ENCODE data around the gene GGACT.

Gene GGACT

GRCh38 chr13:100513171-100513570, 75.4 kb downstream of the GGACT start:
- DNase-seq (ENCODE audit: low spot score), result no peak

- no peak for DNase-seq (ENCODE audit: low spot score)
Measured at GRCh38 chr13:100512422-100512821, 76.2 kb downstream of the GGACT start.

- no peak for DNase-seq (ENCODE audit: low spot score)
Measured at GRCh38 chr13:100511466-100511865, 77.1 kb downstream of the GGACT start.

DNA sequence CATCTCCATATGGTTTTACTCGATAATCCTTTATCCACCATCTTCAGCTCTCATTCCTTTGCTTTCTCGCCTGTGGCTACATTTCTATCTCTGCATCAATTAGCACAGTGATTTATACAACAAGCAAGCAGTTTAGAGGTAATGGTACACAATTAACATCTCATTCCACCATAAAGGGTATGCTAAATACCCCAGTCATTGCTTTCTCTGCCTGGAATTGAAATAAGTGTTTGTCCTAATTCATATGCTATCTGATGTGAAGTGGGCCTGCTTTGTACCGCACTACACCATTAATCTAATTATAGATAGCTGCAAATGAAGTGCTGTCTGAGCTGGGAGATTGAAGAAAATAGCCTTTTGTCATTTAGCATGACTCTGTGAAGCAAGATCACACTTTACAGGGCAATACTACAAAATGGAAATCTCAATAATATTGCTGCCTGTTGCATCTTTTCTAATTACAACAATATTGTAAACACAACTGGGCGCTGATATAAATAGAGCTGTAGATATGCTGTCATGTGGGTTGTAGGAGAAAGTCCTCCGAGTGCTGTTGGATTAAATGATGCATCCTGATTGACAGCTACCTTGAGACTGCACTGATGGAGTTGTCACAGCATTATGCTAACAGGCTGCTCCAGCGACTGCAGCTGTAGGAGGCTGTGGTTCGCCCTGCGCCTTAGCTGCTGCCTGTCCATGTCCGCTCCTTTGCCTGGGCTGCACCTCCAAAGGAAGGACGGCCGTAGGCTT, 78.2 kb downstream of the GGACT start:
- no peak for DNase-seq (ENCODE audit: low spot score)

DNA sequence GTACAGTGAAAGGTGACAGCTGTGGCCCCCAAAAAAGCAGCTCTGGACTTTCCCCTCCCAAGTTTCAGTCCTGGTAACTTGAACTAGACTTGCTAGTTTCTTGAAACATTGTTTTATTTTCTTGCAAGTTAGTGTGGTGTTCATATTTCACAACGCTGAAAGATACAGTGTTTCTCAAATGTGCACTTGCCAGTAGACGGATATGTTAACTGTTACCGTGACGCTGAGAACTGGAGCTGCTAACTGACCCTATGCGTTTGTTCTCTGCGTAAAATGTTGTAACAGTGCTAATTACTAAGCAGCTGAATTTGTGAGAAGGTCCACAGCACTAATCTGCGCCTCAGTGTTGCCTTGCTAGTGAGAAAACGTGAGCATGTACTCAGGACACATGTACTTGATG, 79.6 kb downstream of the GGACT start:
- DNase-seq (ENCODE audit: low spot score), result no peak

GRCh38 chr13:100508455-100508854, 80.1 kb downstream of the GGACT start:
- no peak for DNase-seq (ENCODE audit: low spot score)

GRCh38 chr13:100506600-100507422, 81.8 kb downstream of the GGACT start:
- DNase-seq (ENCODE audit: low spot score), result no peak

GRCh38 chr13:100506154-100506553, 82.4 kb downstream of the GGACT start:
- no peak for DNase-seq (ENCODE audit: low spot score)

- no peak for DNase-seq (ENCODE audit: low spot score)
Measured at GRCh38 chr13:100503622-100504021, 85.0 kb downstream of the GGACT start.

- no peak for DNase-seq (ENCODE audit: low spot score)
Measured at GRCh38 chr13:100502446-100502845, 86.1 kb downstream of the GGACT start.

DNA sequence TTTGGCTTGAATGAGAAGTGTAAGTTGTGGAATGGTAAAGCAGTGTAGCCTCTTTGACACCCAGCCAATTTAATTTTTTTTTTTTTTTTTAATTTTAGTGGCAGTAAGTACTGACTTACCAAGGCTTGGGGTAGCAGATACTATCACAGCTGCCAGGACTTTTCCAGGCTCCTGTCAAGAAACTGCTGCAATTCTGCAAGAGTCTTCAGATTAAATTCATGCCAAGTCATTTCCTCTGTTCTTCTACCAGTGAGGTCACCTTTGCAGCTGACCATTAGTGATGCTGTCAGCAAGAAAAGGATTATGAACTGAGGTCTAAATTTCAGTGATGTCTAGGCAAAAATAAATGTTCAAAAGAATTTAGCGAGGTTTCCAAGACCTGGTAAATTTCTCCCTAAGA, 91.2 kb downstream of the GGACT start:
- DNase-seq (ENCODE audit: low spot score), result no peak

- no peak for DNase-seq (ENCODE audit: low spot score)
Measured at GRCh38 chr13:100495455-100495854, 93.1 kb downstream of the GGACT start.

DNA sequence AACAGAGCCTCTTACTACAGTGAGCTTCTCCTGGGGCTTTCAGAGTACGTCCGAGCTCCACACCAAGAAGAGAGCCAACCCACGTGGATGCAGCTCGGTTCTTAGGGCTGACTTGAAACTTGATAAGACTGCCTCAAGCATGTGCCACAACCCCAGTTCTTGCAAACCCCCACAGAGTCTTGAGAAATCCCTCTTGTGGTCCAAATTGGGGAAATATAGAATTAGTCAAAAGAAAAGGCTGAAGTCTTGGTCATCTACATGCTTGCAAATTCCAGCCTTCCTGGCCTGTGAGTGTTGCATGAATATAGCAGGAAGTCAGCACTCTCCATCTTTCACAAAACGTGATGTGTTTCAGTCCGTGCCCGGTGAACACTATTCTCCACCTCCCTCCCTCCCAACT, 95.2 kb downstream of the GGACT start:
- DNase-seq (ENCODE audit: low spot score), result no peak

DNA sequence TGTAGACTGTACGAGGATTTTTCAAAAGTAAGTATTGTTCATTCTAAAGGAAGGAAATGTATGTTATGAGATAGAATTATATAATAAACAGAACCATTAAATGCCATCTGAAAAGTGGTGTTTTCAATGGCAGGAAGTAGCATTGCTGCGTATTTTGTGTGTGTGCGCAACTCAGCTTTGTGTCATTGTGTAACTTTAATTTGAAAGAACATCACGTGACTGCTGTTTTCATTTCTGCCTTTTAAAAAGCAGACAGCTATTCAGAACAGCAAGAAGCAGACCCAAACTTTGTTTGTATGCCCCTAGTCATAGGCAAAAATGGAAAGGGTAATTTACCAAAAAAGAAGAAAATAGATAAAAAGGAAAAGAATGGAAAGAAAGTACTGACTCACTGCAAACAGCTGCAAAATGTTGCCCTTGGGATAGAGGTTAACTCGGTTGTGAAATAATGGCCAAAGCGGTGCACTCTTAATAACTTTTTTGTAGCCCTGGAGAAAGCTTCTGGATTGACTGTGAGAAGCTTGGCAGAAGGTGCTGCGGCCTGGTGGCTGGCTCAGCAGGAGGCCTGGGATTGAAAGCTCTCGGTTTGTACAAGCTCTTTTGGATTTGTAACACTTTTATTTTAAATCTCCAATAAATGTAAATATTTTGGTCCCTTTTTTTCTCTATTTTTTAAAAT, 97.3 kb downstream of the GGACT start:
- DNase-seq (ENCODE audit: low spot score), result peak; percentile 46

DNA sequence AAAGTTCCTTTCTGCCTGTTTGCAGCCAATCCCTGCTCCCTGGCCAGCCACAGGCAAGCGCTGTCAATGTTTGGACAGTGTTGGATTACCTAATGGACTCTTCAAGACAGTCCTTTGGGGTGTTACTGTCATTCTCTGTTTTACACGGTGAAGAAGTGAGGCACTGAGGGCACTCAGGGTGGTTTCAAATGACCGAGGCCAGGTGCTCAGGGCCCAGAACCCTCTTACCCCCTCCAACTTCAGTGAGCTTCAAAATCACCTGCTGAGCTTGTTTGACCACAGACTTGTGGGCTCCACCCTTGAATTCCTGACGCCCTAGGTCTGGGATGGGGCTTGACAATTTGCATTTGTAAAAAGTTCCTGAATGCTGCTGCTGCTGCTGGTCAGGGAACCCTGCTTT, 97.9 kb downstream of the GGACT start:
- DNase-seq (ENCODE audit: low spot score), result no peak

GRCh38 chr13:100485265-100485664, 103.3 kb downstream of the GGACT start:
- no peak for DNase-seq (ENCODE audit: low spot score)

DNA sequence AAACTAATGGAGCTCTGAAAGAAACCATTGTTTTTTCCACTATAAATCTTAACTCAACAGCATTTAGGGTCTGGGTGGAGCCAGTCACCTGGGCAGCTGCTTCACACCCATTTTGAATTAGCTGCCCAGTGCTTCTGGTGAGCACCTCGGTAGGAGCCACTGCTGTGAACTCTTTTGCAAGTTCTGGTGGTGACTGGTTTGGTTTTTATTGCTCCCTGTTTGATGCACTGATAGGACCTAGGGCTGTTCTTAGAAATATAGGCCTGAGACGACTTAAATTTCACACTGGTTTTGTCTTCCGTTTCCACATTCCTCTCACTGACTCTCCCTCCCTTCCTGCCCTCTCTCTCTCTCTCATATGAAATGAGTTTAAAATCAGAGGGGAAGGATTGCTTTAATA, 103.9 kb downstream of the GGACT start:
- no peak for DNase-seq (ENCODE audit: low spot score)

GRCh38 chr13:100483841-100484381, 104.7 kb downstream of the GGACT start:
- no peak for DNase-seq (ENCODE audit: low spot score)

DNA sequence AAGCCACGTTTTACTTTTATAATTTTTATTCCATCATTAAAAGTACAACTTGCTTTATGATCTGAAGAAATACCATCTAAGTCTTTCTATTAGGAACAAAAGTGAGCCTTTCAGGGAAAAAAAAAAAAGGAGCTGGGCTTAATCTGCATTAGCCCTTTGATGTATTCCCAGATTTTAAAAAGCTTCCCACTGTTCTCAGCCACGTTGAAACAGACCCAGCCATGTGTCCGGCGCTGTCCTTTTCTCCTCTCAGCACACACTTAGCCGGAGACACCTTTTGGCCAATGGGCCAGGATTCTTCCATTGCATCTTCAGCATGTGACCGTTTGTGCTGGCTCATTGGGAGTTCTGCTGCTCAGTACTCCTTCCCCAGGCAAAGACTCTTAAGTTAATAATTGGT, 105.5 kb downstream of the GGACT start:
- DNase-seq (ENCODE audit: low spot score), result no peak

- DNase-seq (ENCODE audit: low spot score), result no peak
Measured at GRCh38 chr13:100480676-100481075, 107.9 kb downstream of the GGACT start.
